Gastrocnemius medialis (tissue), 4 donors: Measurements from ENCODE around the gene FNDC3B.

Experiments used
- POLR2A ChIP-seq, 2 donors: fragments of 450-650 bp; IDR thresholded peaks; one replicate each; pipeline ENCODE4 v1.6.1; 2017; ENCODE audit warnings: antibody characterized with exemption in 2 of 2, mild to moderate bottlenecking in 2 of 2, moderate library complexity in 2 of 2
- TF ChIP-seq, protein P1 (sequence below), 5 experiments: fragments of 450-650 bp in 3 of 5; fragments of 200-600 bp in 2 of 5; sonication (generic) in 2 of 5; IDR thresholded peaks in 4 of 5; conservative IDR thresholded peaks in 1 of 5; 1 replicate in 4 of 5; 2 replicates in 1 of 5; pipeline ENCODE4 v1.5.1; 2016 to 2019; ENCODE audit warnings: antibody characterized with exemption in 5 of 5, mild to moderate bottlenecking in 3 of 5, moderate library complexity in 3 of 5

DNA sequence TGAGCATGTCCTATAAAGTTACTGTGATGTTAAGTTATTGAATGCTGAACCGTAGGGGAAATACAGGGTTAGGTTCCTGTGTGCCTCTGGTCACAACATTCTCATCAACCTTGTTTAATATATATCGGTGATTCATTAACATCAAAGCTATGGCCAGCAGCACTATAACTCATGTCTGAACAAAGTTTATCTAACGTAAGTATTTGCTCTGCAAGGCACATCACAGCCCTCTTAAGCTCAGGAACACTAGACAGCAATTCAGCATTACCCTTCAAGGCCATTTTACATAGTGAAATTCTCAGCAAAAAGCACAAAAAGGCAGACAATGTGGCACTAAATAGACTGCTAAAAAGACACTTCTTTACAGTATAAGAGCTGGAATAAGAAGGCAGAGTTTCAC, 48.2 kb upstream of the FNDC3B start:
- no peak for TF ChIP-seq POLR2A (IDR thresholded peaks at IDR 0.05)
- TF ChIP-seq, protein P1, sequence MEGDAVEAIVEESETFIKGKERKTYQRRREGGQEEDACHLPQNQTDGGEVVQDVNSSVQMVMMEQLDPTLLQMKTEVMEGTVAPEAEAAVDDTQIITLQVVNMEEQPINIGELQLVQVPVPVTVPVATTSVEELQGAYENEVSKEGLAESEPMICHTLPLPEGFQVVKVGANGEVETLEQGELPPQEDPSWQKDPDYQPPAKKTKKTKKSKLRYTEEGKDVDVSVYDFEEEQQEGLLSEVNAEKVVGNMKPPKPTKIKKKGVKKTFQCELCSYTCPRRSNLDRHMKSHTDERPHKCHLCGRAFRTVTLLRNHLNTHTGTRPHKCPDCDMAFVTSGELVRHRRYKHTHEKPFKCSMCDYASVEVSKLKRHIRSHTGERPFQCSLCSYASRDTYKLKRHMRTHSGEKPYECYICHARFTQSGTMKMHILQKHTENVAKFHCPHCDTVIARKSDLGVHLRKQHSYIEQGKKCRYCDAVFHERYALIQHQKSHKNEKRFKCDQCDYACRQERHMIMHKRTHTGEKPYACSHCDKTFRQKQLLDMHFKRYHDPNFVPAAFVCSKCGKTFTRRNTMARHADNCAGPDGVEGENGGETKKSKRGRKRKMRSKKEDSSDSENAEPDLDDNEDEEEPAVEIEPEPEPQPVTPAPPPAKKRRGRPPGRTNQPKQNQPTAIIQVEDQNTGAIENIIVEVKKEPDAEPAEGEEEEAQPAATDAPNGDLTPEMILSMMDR (IDR thresholded peaks at IDR 0.05 in 4 of 5, conservative IDR thresholded peaks at IDR 0.05 in 1 of 5) = no peak
